Measurements from ENCODE around the gene TASOR2. TPM values are rescaled to one million over a fixed set of nuclear protein-coding genes. Genes with fewer than 3 reads are reported as not detected.

TASOR2 gene
- total RNA-seq, 1 donor from 2014 or later = 62.6 TPM

DNA sequence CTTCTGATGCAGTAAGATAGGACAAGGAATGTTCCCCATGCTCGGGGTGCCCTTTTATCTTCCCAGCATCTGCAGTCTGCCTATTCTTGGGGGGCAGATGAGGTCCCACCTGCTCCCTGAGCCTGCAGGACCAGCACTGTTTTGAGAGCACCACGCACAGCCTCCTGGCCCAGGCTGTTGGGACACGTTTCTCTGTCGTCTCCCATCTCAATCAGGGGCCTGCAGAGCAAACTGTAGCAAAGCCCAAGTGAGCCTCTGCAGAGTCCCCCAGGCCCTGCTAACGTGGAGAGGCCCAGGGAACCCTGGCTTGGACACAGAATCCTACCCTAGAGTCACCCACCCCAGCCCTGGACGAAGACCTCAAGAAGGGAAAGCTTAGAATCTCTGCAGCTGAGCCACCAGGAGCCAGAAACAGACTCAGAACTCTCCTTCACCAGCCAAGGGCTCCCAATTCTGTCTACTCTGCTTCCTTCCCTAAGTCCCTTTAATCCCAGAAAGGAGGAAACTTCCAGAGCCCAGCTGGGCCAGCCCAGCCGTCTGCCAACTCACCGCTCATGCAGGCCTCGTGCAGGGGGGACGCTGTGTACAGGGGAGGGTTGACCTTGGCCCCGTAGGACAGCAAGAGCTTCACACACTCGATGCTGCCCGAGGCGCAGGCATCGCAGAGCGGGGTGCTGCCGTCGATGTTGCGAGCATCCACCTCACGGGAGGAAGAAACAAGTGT lies 33.8 kb upstream of the TASOR2 start:
- no peak for DNase-seq (ENCODE audit: low spot score)
- Mint-ChIP-seq H3K36me3 (ENCODE audit: low read depth) (peaks cover 16% of the 10 kb centered on the region), H3K27ac (ENCODE audit: unreplicated experiment) (no peak overlapping the region), H3K4me1 (ENCODE audit: low read depth) (no peaks in the 10 kb centered on the region), H3K27me3 (ENCODE audit: low read depth) (no peaks in the 10 kb centered on the region), H3K9me3 (ENCODE audit: low read depth) (no peaks in the 10 kb centered on the region), H3K4me3 (ENCODE audit: unreplicated experiment) (no peak overlapping the region)
- TF ChIP-seq, protein P1, sequence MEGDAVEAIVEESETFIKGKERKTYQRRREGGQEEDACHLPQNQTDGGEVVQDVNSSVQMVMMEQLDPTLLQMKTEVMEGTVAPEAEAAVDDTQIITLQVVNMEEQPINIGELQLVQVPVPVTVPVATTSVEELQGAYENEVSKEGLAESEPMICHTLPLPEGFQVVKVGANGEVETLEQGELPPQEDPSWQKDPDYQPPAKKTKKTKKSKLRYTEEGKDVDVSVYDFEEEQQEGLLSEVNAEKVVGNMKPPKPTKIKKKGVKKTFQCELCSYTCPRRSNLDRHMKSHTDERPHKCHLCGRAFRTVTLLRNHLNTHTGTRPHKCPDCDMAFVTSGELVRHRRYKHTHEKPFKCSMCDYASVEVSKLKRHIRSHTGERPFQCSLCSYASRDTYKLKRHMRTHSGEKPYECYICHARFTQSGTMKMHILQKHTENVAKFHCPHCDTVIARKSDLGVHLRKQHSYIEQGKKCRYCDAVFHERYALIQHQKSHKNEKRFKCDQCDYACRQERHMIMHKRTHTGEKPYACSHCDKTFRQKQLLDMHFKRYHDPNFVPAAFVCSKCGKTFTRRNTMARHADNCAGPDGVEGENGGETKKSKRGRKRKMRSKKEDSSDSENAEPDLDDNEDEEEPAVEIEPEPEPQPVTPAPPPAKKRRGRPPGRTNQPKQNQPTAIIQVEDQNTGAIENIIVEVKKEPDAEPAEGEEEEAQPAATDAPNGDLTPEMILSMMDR (IDR thresholded peaks at IDR 0.05) = no peak

DNA sequence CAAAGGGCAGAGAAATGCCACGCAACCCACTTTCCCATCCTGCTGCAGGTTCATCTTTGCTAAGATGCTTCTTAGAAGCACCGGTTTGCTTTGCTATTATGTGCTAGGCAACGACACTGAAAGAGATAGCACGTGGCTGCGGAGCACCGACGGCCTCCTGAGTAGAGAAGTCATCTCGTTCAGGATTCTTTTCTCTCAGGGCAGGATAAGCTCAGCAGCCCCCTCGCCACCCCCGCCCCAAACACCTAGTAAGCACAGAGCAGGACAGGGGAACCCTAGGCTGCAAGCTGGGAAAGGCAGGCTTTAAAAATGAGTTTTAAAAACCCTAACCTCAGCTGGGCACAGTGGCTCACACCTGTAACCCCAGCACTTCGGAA lies 33.3 kb upstream of the TASOR2 start:
- TF ChIP-seq, protein P1 (IDR thresholded peaks at IDR 0.05) = no peak
- Mint-ChIP-seq H3K9me3 (ENCODE audit: low read depth) (no peaks in the 10 kb centered on the region), H3K4me3 (ENCODE audit: unreplicated experiment) (no peak overlapping the region), H3K27ac (ENCODE audit: unreplicated experiment) (no peak overlapping the region), H3K36me3 (ENCODE audit: low read depth) (peaks cover 16% of the 10 kb centered on the region), H3K4me1 (ENCODE audit: low read depth) (no peaks in the 10 kb centered on the region), H3K27me3 (ENCODE audit: low read depth) (no peaks in the 10 kb centered on the region)
- DNase-seq (ENCODE audit: low spot score) = no peak

DNA sequence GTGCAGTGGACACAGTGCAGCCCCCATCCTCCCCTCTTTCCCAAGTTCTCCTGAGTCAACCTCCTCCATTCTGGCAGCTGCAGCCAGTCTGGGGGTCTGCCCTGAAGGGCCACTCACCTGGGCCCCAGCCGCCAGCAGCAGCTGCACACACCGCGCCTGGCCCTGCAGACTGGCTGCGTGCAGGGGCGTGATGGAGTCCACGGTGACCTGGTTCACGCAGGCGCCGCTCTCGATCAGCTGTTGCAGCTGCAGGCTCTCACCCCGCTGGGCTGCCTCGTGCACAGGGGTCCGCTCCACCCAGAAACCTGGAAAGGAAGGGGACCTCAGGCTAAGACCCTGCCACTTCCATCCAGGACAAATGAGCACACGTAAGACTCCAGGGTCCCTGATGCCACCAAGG lies 31.9 kb upstream of the TASOR2 start:
- no peaks in the 10 kb centered on the region for H3K27me3 Mint-ChIP-seq (ENCODE audit: low read depth)
- peaks cover 10% of the 10 kb centered on the region for H3K36me3 Mint-ChIP-seq (ENCODE audit: low read depth)
- DNase-seq (ENCODE audit: low spot score) = no peak
- no peak overlapping the region for H3K27ac Mint-ChIP-seq (ENCODE audit: unreplicated experiment)
- no peaks in the 10 kb centered on the region for H3K9me3 Mint-ChIP-seq (ENCODE audit: low read depth)
- no peak overlapping the region for H3K4me3 Mint-ChIP-seq (ENCODE audit: unreplicated experiment)
- no peaks in the 10 kb centered on the region for H3K4me1 Mint-ChIP-seq (ENCODE audit: low read depth)
- TF ChIP-seq, protein P1 (IDR thresholded peaks at IDR 0.05) = no peak

DNA sequence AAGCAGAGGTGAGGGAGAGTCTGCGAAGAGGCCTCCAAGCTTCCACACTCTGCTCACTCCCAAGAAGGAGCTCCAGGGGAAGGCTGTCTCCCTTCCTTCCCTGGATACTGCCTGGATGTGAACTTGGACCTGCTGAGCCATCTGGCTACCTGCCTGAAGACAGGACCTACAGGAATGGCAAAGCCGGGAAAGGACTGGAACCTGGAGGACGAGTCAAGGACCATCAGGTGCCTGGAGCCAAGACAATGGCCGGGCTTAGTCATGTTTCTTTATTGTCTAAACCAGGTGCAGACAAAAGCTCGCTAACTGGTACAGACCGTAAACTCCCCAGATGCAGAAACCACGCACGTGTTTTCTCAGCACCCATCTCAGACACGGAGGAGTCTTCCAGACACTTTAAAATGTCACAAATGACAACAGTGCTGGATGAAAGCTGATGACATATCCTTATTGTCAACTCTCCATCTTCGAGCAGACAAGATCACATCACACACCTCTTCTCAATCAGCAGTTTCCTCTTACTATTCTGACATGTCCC lies 30.4 kb upstream of the TASOR2 start:
- Mint-ChIP-seq H3K4me1 (ENCODE audit: low read depth) (no peaks in the 10 kb centered on the region), H3K36me3 (ENCODE audit: low read depth) (peaks cover 7% of the 10 kb centered on the region), H3K27ac (ENCODE audit: unreplicated experiment) (no peak overlapping the region), H3K9me3 (ENCODE audit: low read depth) (no peaks in the 10 kb centered on the region), H3K27me3 (ENCODE audit: low read depth) (no peaks in the 10 kb centered on the region), H3K4me3 (ENCODE audit: unreplicated experiment) (no peak overlapping the region)
- TF ChIP-seq, protein P1 (IDR thresholded peaks at IDR 0.05) = no peak
- no peak for DNase-seq (ENCODE audit: low spot score)

DNA sequence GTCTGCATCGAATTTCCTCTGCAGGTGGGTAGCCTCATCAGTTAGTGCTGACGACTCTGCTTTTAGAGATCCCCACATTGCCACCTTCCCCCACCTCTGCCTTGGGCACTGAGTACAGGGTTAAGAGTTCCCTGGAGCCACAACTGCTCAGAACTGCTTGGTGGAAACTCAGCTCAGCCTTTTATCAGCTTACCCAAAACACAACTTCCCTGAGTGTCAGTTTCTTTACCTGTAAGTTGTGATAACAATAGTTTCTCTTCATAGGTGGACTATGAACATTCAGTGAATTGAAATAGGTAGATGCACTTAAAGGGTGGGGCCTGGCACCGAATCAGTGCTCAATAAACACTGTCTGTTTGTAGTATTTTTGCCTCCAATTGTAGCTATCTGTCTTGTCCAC lies 29.5 kb upstream of the TASOR2 start:
- Mint-ChIP-seq H3K36me3 (ENCODE audit: low read depth) (peaks cover 3% of the 10 kb centered on the region), H3K4me3 (ENCODE audit: unreplicated experiment) (no peak overlapping the region), H3K9me3 (ENCODE audit: low read depth) (no peaks in the 10 kb centered on the region), H3K4me1 (ENCODE audit: low read depth) (no peaks in the 10 kb centered on the region), H3K27ac (ENCODE audit: unreplicated experiment) (no peak overlapping the region), H3K27me3 (ENCODE audit: low read depth) (no peaks in the 10 kb centered on the region)
- DNase-seq (ENCODE audit: low spot score) = no peak
- TF ChIP-seq, protein P1 (IDR thresholded peaks at IDR 0.05) = no peak
